IPS-18c (cell line): ENCODE results near the gene DGKG.

ENCODE experiments used
- H3K4me3 ChIP-seq: 2 replicates; pipeline ENCODE4 v1.7.0; 2013; ENCODE audit warnings: low read depth, mild to moderate bottlenecking, low read length, moderate library complexity; ENCODE audit not compliant: insufficient read depth
- H3K9me3 ChIP-seq: one replicate; pipeline ENCODE4 v1.6.1; 2013; ENCODE audit warnings: mild to moderate bottlenecking, low read length, moderate library complexity; ENCODE audit not compliant: control insufficient read depth, insufficient read depth

DGKG gene

DNA sequence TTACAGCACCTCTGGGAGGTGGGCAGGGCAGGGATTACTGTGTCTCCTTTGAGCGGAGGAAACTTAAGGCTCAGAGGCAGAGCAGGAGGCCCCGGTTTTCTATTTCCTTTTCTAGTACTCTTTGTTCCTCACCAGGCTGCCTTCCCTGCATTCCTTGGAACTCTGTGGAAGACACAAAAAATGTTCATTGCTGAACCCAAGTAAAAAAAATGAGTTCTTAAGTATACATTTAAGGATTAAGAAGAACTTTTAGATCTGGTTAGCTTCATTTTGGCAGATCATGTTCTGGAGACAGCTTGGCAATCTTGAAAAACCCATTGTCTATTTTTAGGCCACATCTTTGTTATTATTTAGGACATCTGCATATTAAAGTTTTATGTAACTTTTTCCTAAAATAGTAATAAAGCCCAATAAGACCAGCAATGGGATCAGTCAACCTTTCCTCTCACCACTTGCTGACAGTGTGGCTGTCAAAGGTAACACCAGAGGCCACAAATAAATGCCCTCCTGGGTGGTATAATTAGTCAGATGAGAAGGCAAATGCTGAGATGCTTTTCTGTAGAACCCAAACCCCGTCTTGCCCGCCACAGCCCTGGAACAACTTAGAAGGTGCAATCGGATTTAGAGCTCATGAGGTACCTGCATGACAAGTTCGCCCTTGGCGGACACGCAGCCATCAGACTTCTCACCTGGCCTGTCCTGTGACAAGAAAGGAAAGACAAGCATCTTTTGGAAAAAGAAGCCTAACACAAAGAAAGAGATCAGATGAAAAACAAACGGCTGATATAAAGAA is 97.2 kb downstream of the DGKG start:
- H3K4me3 ChIP-seq = no peak overlapping the region
- H3K9me3 ChIP-seq = no peaks in the 10 kb centered on the region

DNA sequence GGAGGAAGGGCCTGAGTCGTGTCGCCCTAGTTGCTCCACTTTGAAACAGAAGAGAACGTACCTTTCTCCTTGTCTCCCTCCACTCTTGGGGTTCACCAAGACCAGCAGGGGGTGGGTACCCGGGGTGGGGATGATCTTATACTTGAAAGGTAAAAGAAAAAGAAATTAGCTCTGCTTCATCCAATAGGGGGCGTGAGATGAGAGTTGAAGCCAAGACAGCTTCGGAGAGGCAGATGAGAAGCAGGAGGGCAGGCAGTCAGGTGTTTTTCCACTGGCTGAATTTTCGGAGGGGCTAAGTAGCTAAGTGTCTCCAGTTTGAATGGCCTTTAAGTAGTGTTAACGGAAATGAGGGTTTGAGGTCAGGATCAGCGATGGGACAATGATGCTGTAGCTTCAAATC is 100.4 kb downstream of the DGKG start:
- Histone ChIP-seq H3K9me3 (no peaks in the 10 kb centered on the region), H3K4me3 (no peak overlapping the region)

DNA sequence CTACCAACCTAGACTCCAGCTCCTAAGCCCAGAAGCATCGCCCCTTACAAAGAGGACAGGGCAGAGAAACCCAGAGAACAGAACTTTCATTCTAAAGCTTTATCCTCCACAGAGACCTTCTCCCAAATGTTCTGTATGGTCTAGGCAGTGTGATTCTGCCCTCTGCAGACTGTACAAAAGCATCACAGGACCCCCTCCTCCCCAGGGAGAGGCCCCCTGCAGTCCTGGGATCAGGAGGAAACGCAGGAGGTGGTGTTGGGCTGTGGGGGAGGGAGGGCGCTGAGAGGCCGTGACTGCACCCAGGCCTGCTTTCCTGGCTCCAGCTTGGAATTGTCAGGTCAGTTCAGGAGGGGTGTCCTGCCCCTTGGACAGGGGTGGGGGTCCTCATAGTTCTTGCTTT is 101.3 kb downstream of the DGKG start:
- Histone ChIP-seq H3K9me3 (no peaks in the 10 kb centered on the region), H3K4me3 (no peak overlapping the region)

DNA sequence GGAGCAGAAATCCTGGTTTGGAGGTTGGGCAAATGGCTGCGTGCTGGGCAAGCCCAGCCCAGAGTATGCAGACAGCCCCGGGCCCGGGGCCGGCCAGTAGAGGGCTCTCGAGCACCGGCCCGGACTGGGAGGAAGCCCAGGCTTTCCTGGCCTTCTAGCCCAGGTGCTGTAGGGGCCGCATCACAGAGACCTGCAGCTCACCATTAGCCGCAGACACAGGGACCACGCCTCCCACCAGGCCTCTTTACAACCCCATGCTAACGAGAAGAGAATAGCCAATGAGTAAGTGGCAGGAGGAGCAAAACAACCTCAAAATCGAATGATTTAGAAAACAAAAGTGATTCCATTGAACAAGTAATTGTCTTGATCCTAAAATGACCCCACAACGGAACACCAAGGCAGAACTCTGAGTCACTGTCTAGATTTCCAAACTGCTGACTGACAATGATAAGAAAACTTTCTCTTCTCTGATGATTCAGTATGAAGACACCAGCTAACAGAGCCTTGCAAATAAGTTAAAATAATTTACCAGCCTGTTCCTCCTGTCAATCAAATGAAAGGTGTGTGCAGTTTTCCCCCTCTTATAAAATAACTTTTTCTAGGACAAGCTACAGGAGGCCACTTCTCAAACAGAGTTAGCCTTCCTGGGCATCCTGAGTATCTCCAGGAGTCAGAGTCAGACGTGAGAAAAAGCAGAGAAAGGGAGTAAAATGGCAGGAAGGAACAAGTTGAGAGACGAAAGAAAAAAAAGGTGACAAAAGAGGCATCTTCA is 102.2 kb downstream of the DGKG start:
- peak overlapping the region; percentile 26; the same call in 1 of the 2 replicates for H3K4me3 ChIP-seq

DNA sequence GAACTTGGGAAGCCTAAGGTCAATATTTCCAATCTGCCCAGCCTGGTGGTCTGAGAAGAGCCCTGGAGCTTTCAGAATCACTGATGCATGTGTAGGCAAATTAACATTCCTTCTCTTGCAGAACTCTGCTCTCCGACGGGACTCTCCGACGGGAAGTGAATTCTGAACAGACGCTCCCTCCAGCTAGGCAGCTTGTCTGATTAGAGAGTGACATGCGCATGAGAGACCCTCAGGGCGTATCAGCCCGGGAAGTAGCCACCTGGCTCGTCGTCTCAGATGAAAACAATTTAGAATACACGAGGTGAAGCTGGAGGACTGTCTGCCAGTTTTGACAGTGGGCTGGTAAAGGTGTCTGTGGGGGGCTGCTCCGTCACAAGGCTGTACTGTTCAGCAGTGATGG is 103.1 kb downstream of the DGKG start:
- Histone ChIP-seq H3K4me3 (peak overlapping the region; percentile 26; the same call in 1 of the 2 replicates), H3K9me3 (no peaks in the 10 kb centered on the region)

More for the DNA sequence above, 102.2 kb downstream of the DGKG start:
- no peaks in the 10 kb centered on the region for H3K9me3 ChIP-seq

DNA sequence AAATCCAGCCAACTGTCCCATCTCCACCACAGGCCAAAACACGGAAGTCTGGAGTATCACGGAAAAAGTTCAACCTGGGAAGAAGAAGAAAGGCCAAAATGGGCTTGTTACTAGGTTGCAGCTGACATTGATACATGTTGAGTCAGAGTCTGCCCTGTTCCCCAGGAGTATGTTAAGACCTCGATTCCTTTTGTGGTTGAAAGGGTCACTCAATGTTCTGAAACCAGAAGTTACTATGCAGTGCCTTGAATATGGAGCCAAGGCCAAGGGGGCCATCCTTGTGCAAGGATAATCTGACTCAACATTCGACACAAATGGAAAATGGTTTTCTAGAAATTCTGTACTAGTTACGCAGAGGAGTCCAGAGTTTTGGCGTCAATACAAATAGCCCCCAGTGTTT is 104.2 kb downstream of the DGKG start:
- Histone ChIP-seq H3K4me3 (no peak overlapping the region), H3K9me3 (no peaks in the 10 kb centered on the region)

DNA sequence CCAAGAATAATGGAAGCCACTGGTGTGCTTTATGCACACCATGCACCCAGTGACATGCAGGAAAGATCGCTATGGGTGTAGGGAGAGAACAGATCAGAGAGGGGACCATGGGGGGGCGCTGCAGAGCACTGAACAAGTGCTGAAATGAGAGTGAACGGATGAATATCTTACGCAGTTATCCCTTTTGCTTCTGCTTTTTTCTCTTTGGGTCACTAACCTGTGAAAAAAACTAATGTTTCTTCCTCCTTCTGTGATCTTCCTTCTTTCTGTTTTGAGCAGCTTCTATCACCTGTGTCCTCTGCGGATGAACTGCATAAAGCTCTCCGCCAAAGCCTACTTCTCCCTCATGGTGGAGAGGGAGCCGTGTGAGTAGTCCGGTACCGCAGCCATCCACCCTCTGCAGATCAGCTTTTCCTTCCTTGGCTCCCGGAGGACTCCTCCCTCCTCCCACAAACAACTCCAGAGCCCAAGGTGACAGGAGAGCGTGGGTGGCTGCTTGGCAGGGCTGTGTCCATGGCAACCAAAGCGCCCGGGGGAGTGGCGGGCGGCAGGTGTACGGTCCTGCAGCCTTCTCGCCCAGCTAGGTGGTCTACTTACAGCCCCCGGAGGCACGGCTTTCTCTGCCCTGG is 106.2 kb downstream of the DGKG start:
- H3K4me3 ChIP-seq = no peak overlapping the region

DNA sequence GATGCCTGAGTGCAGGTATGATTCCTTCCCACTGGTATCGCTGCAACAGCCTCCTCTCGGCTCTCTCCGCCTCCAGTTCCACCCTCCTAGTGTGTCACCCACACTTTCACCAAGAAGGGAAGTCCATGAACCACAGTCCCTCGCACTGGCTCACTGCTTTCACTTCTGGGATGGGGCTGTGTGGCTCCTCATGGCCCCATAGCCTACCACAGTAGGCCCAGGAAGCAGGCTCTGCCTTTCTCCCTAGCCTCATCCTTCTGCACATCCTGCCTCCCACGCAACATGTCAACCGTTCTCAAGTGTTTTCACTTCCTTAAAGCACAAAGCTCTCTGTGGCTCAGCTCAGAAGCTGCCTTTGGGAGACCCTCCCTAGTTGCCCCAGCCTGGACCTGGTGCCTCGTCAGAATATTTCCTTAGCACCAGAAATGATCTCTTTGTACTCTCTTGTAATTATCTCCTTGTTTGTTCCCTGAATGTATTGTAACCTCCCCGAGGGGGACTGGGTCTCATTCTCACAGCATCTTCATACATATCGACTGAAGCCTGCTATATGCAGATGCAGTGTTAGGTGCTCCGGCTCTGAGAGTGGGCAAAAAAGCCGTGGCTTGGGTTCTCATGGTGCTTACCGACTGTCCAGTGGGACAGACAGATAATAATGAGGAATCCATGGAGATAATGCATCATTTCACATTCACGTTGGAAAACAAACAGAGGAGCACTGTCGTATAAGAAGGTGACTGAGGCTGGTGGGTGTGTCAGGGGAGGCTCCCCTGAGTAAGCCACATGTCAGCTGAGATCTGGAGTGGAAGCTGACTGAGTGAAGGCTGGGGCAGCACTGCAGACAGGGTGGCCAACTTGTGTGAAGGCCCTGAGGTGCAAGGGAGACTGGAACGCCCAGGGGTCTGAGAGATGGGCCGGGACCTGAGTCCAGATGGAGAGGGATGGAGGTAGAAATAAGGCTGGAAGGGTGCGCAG is 107.1 kb downstream of the DGKG start:
- Histone ChIP-seq H3K9me3 (no peaks in the 10 kb centered on the region), H3K4me3 (no peak overlapping the region)

More for the DNA sequence above, 106.2 kb downstream of the DGKG start:
- no peaks in the 10 kb centered on the region for H3K9me3 ChIP-seq

DNA sequence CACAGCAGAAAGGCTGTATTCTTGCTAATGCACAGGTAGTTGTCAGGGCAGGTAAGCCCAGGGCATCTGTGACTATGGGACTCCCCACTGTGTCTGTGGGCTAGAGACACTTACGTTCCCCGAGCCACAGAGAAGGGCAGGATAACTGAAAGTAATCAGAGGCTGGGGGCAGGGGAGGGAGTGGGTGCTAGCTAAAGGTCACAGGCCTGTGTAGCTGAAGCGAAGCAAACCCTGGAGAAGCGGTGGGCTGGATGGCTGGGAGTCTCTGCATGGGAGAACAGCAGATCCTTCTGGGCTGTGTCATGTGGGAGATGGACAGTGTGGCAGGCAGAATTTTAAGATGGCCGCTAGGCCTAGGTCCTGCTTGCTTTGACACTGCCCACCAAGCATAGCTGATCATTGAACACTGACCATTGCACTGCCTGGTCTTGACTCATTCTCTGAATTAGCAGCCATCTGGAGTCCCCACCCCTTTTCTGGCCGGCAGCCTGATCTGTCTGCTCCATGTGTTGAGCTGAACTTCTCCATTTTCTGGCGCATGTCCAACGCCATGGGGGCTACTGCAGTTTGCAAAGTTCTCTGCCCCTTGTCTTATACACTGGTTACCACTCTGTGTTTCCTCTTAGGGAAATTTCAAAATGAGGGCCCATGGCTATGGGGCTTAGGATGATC is 110.0 kb downstream of the DGKG start:
- no peaks in the 10 kb centered on the region for H3K9me3 ChIP-seq

DNA sequence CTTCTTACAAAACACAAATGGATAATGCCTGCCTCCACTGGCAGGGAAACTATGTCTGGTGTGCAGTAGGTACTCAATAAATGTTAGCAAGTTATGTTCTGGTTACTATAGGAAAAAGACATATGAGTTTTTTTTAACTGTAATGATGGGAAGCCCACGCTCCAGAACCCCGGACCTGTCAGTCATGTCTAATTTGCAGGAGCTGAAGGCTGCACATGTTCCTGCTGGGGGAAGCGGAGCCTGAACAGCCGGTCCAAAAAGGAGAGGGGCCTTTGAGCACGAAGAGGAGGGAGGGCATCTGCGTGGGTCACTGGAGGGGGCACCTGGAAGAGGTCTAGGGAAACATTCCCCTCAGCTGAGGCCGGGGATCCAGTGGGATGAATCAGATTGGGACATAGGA is 113.2 kb downstream of the DGKG start:
- no peaks in the 10 kb centered on the region for H3K9me3 ChIP-seq
- H3K4me3 ChIP-seq = no peak overlapping the region

More for the DNA sequence above, 110.0 kb downstream of the DGKG start:
- H3K4me3 ChIP-seq = no peak overlapping the region

DNA sequence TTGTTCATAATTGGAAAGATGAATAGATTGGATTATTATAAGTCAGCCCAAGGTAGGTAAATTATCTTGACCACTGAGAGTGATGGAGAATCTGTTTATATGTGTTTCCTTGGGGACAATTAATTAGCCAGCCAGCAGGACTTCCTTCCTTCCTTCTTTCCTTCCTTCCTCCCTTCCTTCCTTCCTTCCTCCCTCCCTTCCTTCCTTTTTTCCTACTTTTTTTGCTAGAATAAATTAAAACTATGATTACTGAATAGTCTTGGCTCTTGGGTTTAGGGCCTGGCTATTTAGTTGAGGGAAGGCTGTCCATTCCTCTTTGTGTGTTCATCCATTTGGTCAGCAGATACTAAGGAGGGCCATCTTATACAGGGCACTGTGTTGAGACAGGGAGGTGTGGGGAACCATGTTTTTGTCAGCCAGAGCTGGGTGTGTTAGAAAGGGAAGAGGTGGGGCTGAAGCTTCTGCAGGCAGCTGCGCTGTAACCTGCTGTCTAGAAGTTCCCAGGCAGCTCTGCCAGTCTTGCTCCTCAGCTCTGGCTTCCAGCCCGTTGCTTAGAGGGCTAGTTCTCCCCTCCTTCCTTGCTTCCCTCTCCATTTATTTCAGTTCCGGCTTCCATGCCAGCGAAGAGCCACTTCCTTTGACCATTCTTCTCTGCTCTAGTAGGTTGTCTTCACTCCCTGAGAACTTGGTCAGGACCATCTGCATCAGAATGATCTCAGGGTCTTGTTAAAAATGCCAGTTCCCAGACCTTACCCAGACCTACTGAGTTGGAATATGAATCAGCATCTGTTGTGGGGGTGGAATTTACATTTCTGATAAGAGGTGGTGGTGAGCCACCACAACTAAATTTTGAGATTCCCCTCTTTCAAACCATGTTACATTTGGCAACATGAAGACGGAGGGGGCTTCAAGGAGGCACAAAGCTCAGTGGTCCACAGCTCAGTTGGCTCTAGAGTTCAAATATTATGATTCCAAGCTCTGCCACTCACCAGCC is 113.9 kb downstream of the DGKG start:
- H3K4me3 ChIP-seq = no peak overlapping the region

DNA sequence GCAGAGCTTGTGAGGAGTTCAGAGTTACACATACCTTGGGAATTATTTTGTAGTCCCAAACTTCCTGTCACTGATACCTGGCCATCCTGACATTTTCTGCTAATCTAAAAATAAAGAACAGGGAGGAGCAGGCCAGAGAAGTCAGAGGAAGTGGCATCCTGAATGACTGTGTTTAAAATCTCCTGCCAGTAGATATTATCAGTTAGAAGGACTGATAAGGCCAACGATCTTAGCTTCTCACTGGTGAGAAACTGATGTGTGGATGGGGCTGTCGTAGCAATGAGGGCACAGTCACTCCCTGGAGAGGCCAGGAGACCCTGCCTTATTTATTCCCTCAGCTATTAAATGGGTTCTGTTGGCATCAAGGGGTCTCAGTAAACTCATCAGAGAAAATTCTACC is 115.1 kb downstream of the DGKG start:
- no peak overlapping the region for H3K4me3 ChIP-seq
- H3K9me3 ChIP-seq = no peaks in the 10 kb centered on the region

More for the DNA sequence above, 113.9 kb downstream of the DGKG start:
- no peaks in the 10 kb centered on the region for H3K9me3 ChIP-seq

DNA sequence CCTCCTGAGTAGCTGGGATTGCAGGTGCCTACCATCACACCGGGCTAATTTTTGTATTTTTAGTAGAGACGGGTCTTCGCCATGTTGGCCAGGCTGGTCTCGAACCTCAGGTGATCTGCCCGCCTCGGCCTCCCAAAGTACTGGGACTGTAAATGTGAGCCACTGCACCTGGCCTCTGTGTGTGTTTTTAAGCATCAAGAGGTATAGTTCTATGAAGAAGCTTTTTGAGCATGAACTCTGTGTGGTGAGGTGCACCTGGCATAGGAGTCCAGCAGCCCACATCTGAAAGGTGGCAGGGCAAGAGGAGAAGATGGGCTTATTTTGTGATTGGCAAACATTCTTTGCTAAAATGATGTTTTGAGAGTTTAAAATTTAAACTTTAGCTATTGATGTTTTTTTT is 118.0 kb downstream of the DGKG start:
- H3K4me3 ChIP-seq = no peak overlapping the region
- no peaks in the 10 kb centered on the region for H3K9me3 ChIP-seq

DNA sequence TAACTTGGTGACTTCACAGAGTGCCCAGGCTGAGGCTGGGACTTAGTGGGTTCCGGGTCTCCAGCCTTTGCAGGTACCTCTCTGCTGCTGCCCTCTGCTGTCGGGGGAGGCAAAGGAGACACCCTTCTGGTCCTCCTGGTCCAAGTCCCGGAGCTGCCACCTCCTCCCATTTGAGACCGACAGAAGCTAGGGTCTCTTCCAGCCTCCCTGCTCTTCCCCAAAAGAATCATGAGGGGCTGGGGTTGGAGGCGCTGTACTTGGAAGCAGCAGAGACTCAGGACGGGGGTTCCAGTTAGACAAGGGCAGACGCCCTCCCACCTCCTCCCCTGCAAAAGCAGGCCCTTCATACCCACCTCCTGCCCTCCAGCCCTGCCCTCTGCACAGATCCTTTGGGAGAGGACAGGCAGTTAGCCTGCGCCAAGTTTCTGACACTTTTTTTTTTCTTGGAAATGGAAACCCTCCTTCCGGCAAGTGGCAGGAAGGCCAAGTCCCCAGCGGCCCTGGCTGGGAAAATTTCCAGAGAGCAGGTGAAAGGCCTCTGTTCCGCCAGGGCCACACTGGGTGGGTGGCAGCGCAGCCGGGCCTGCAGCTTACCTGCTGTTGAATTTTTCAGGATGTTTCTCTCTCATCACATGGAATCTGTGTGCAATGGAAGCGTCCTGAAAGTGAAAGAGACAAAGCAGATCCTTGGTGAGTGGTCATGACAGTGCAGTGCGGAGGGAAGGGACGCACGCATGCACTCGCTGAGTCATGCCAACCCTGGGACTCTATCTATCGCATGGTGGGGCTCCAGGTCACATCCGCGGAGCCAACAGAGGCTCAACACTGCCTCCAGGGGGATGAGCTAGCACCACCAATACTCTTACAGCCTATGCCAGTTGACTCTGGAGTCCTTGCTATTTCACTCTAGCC is 119.9 kb downstream of the DGKG start:
- H3K4me3 ChIP-seq = no peak overlapping the region
- no peaks in the 10 kb centered on the region for H3K9me3 ChIP-seq
